Breast epithelium (tissue), 3 donors: ENCODE results near the gene ADAMTS2.

Experiments
- CTCF ChIP-seq, 3 donors: fragments of 450-650 bp; IDR thresholded peaks; one replicate each; pipeline ENCODE4 v1.5.1; 2016 to 2017; ENCODE audit warnings: antibody characterized with exemption in 3 of 3, mild to moderate bottlenecking in 3 of 3, moderate library complexity in 3 of 3
- POLR2A ChIP-seq: fragments of 450-650 bp; IDR thresholded peaks from one replicate; pipeline ENCODE4 v1.6.1; 2016; ENCODE audit warnings: antibody characterized with exemption, mild to moderate bottlenecking, moderate library complexity

GRCh38 chr5:179297486-179298180 is 47.6 kb downstream of the ADAMTS2 start:
- TF ChIP-seq CTCF (IDR thresholded peaks at IDR 0.05) (no peak), POLR2A (no peak)
